T-helper 22 cell (primary cell): ENCODE measurements around the gene EXOC8.

Experiments
- DNase-seq: peaks from one replicate; pipeline ENCODE4 v3.0.0-alpha.2; 2020; ENCODE audit warnings: low read depth

EXOC8 gene

GRCh38 chr1:231315887-231316286 lies 21.8 kb downstream of the EXOC8 start:
- DNase-seq = no peak

GRCh38 chr1:231313661-231314060 lies 24.0 kb downstream of the EXOC8 start:
- DNase-seq = no peak

- DNase-seq = no peak
These were observed 25.2 kb downstream of the EXOC8 start for GRCh38 chr1:231312432-231312788.

- DNase-seq = no peak
These were observed 25.8 kb downstream of the EXOC8 start for GRCh38 chr1:231311720-231312431.

GRCh38 chr1:231310391-231310934 lies 27.2 kb downstream of the EXOC8 start:
- DNase-seq = no peak

- no peak for DNase-seq
These were observed 35.7 kb downstream of the EXOC8 start for GRCh38 chr1:231301990-231302389.

- no peak for DNase-seq
These were observed 41.7 kb downstream of the EXOC8 start for GRCh38 chr1:231295938-231296337.

- no peak for DNase-seq
These were observed 51.0 kb downstream of the EXOC8 start for GRCh38 chr1:231286603-231287002.

GRCh38 chr1:231284441-231284840 lies 53.2 kb downstream of the EXOC8 start:
- no peak for DNase-seq
